Measurements from ENCODE around the gene SLC12A5. TPM values are rescaled to one million over a fixed set of nuclear protein-coding genes. Genes with fewer than 3 reads are reported as not detected.
"Not testable (repeated sequence)": the region's sequence is repeated elsewhere in the genome, so short reads cannot be mapped to it uniquely, and the experiment has no call there.

SLC12A5 gene
- total RNA-seq, 1 donor from 2014 or later, result 10.4 TPM

GRCh38 chr20:45991616-45992015, 37.4 kb upstream of the SLC12A5 start:
- Mint-ChIP-seq H3K9me3 (ENCODE audit: unreplicated experiment) (peaks cover 4% of the 10 kb centered on the region), H3K36me3 (ENCODE audit: unreplicated experiment) (no peaks in the 10 kb centered on the region), H3K4me3 (ENCODE audit: unreplicated experiment) (no peak overlapping the region), H3K27me3 (ENCODE audit: unreplicated experiment) (no peaks in the 10 kb centered on the region), H3K4me1 (ENCODE audit: low read depth, unreplicated experiment) (peaks cover 3% of the 10 kb centered on the region), H3K27ac (ENCODE audit: unreplicated experiment) (no peak overlapping the region)
- no peak for TF ChIP-seq CTCF (IDR thresholded peaks at IDR 0.05; ENCODE audit: partially characterized antibody, unreplicated experiment)
- no peak for DNase-seq

GRCh38 chr20:45993197-45993951, 35.6 kb upstream of the SLC12A5 start:
- Mint-ChIP-seq H3K4me1 (ENCODE audit: low read depth, unreplicated experiment) (peaks cover 3% of the 10 kb centered on the region), H3K36me3 (ENCODE audit: unreplicated experiment) (no peaks in the 10 kb centered on the region), H3K4me3 (ENCODE audit: unreplicated experiment) (no peak overlapping the region), H3K27ac (ENCODE audit: unreplicated experiment) (no peak overlapping the region), H3K9me3 (ENCODE audit: unreplicated experiment) (peaks cover 4% of the 10 kb centered on the region), H3K27me3 (ENCODE audit: unreplicated experiment) (no peaks in the 10 kb centered on the region)
- TF ChIP-seq CTCF (IDR thresholded peaks at IDR 0.05; ENCODE audit: partially characterized antibody, unreplicated experiment), result no peak
- DNase-seq, result no peak

GRCh38 chr20:45994761-45995493, 34.1 kb upstream of the SLC12A5 start:
- Mint-ChIP-seq H3K4me1 (ENCODE audit: low read depth, unreplicated experiment) (no peaks in the 10 kb centered on the region), H3K4me3 (ENCODE audit: unreplicated experiment) (no peak overlapping the region), H3K36me3 (ENCODE audit: unreplicated experiment) (no peaks in the 10 kb centered on the region), H3K27ac (ENCODE audit: unreplicated experiment) (no peak overlapping the region), H3K9me3 (ENCODE audit: unreplicated experiment) (peaks cover 5% of the 10 kb centered on the region), H3K27me3 (ENCODE audit: unreplicated experiment) (peaks cover 2% of the 10 kb centered on the region)
- DNase-seq, result no peak
- TF ChIP-seq CTCF (IDR thresholded peaks at IDR 0.05; ENCODE audit: partially characterized antibody, unreplicated experiment), result no peak

GRCh38 chr20:45995495-45996097, 33.4 kb upstream of the SLC12A5 start:
- H3K27ac Mint-ChIP-seq (ENCODE audit: unreplicated experiment); H3K9me3 Mint-ChIP-seq (ENCODE audit: unreplicated experiment); H3K27me3 Mint-ChIP-seq (ENCODE audit: unreplicated experiment); H3K4me3 Mint-ChIP-seq (ENCODE audit: unreplicated experiment); H3K4me1 Mint-ChIP-seq (ENCODE audit: low read depth, unreplicated experiment); DNase-seq; H3K36me3 Mint-ChIP-seq (ENCODE audit: unreplicated experiment): not testable (repeated sequence)

- peaks cover 5% of the 10 kb centered on the region for H3K4me1 Mint-ChIP-seq (ENCODE audit: low read depth, unreplicated experiment)
- peaks cover 5% of the 10 kb centered on the region for H3K9me3 Mint-ChIP-seq (ENCODE audit: unreplicated experiment)
- no peaks in the 10 kb centered on the region for H3K36me3 Mint-ChIP-seq (ENCODE audit: unreplicated experiment)
- H3K4me3 Mint-ChIP-seq (ENCODE audit: unreplicated experiment), result no peak overlapping the region
- peaks cover 2% of the 10 kb centered on the region for H3K27me3 Mint-ChIP-seq (ENCODE audit: unreplicated experiment)
- TF ChIP-seq CTCF (IDR thresholded peaks at IDR 0.05; ENCODE audit: partially characterized antibody, unreplicated experiment), result no peak
- H3K27ac Mint-ChIP-seq (ENCODE audit: unreplicated experiment), result no peak overlapping the region
- no peak for DNase-seq
Measured at GRCh38 chr20:45997187-45997586, 31.8 kb upstream of the SLC12A5 start.
